Stimulated activated naive CD4-positive, alpha-beta T cell (primary cell): ENCODE data around the gene PML.
A peak's percentile ranks its signal among the peaks of the same experiment; 100 is the strongest.

Source experiments
- DNase-seq, 6 experiments: peaks; one replicate each; lab custom pipeline; 2025; lab: John Stamatoyannopoulos, UW

The PML gene

GRCh38 chr15:73994413-73994883, at the start of gene PML:
TSS of gene PML (plus strand) at chr15:73994716. CDS start at chr15:73994813, 97 bp downstream.
- peak; percentile 75 to 92 (median 80) for DNase-seq

- no peak for DNase-seq
These were observed 49.4 kb upstream of the PML start for GRCh38 chr15:73945130-73945508.

GRCh38 chr15:73946046-73946721, 48.3 kb upstream of the PML start:
- no peak for DNase-seq

GRCh38 chr15:73946795-73947370, 47.6 kb upstream of the PML start:
- DNase-seq, result no peak

GRCh38 chr15:73947651-73948050, 46.9 kb upstream of the PML start:
- no peak for DNase-seq

- no peak for DNase-seq
These were observed 46.1 kb upstream of the PML start for GRCh38 chr15:73948396-73948795.

- DNase-seq, result no peak
These were observed 45.5 kb upstream of the PML start for GRCh38 chr15:73948982-73949381.

GRCh38 chr15:73949496-73949895, 45.0 kb upstream of the PML start:
- no peak for DNase-seq

- DNase-seq, result no peak
These were observed 44.1 kb upstream of the PML start for GRCh38 chr15:73950479-73950830.

GRCh38 chr15:73950831-73951561, 43.5 kb upstream of the PML start:
- DNase-seq, result peak; percentile 55 to 77 (median 66)

GRCh38 chr15:73951601-73952000, 42.9 kb upstream of the PML start:
- DNase-seq, result no peak

GRCh38 chr15:73952171-73952912, 42.2 kb upstream of the PML start:
- DNase-seq, result no peak

- DNase-seq, result no peak
These were observed 41.4 kb upstream of the PML start for GRCh38 chr15:73952913-73953750.

- DNase-seq, result no peak
These were observed 40.0 kb upstream of the PML start for GRCh38 chr15:73954188-73955145.

- DNase-seq, result no peak
These were observed 39.2 kb upstream of the PML start for GRCh38 chr15:73955326-73955725.

- DNase-seq, result no peak
These were observed 38.4 kb upstream of the PML start for GRCh38 chr15:73955861-73956742.

- no peak for DNase-seq
These were observed 37.8 kb upstream of the PML start for GRCh38 chr15:73956743-73957135.

- DNase-seq, result no peak
These were observed 37.2 kb upstream of the PML start for GRCh38 chr15:73957276-73957675.

GRCh38 chr15:73957785-73958184, 36.7 kb upstream of the PML start:
- DNase-seq, result no peak
